Stimulated activated CD4-positive, alpha-beta T cell treated with anti-CD3 and anti-CD28 coated beads, TNF-alpha, amount 100 ng/mL, for 1 hour (primary cell): ENCODE data around the gene ZNF503.

Experiments used
- DNase-seq, 3 donors: peaks; one replicate each; pipeline ENCODE4 v3.0.0-alpha.2; 2020; ENCODE audit warnings: low read depth in 3 of 3, low spot score in 1 of 3

The ZNF503 gene

GRCh38 chr10:75401569-75402485, at the start of gene ZNF503:
ZNF503 (minus strand) TSS chr10:75401764; CDS start chr10:75401419, 345 bp downstream.
- no peak for DNase-seq

GRCh38 chr10:75450644-75451640, 49.4 kb upstream of the ZNF503 start:
- no peak for DNase-seq

GRCh38 chr10:75450075-75450445, 48.5 kb upstream of the ZNF503 start:
- DNase-seq = no peak

- DNase-seq = no peak
Observed at GRCh38 chr10:75449382-75450074, 48.0 kb upstream of the ZNF503 start.

- no peak for DNase-seq
Observed at GRCh38 chr10:75448166-75448565, 46.6 kb upstream of the ZNF503 start.

GRCh38 chr10:75446508-75446907, 44.9 kb upstream of the ZNF503 start:
- DNase-seq = no peak

- no peak for DNase-seq
Observed at GRCh38 chr10:75444781-75445386, 43.3 kb upstream of the ZNF503 start.

GRCh38 chr10:75443362-75443761, 41.8 kb upstream of the ZNF503 start:
- DNase-seq = no peak

GRCh38 chr10:75441682-75442081, 40.1 kb upstream of the ZNF503 start:
- no peak for DNase-seq

- DNase-seq = no peak
Observed at GRCh38 chr10:75441196-75441595, 39.6 kb upstream of the ZNF503 start.

- DNase-seq = no peak
Observed at GRCh38 chr10:75440271-75440793, 38.8 kb upstream of the ZNF503 start.

GRCh38 chr10:75439811-75440210, 38.2 kb upstream of the ZNF503 start:
- no peak for DNase-seq

GRCh38 chr10:75438275-75438674, 36.7 kb upstream of the ZNF503 start:
- DNase-seq = no peak

- no peak for DNase-seq
Observed at GRCh38 chr10:75437693-75438092, 36.1 kb upstream of the ZNF503 start.

GRCh38 chr10:75436896-75437295, 35.3 kb upstream of the ZNF503 start:
- DNase-seq = no peak

GRCh38 chr10:75435291-75435690, 33.7 kb upstream of the ZNF503 start:
- DNase-seq = no peak

- DNase-seq = no peak
Observed at GRCh38 chr10:75434291-75434690, 32.7 kb upstream of the ZNF503 start.

GRCh38 chr10:75433216-75433615, 31.7 kb upstream of the ZNF503 start:
- no peak for DNase-seq

- no peak for DNase-seq
Observed at GRCh38 chr10:75432763-75433162, 31.2 kb upstream of the ZNF503 start.

GRCh38 chr10:75432176-75432575, 30.6 kb upstream of the ZNF503 start:
- DNase-seq = no peak
